NCI-H1092 (cell line): ENCODE results near the gene CHMP6.
A peak's percentile ranks its signal among the peaks of the same experiment; 100 is the strongest.

Source experiments
- DNase-seq: peaks from one replicate; lab custom pipeline; 2025; lab: John Stamatoyannopoulos, UW

The CHMP6 gene

GRCh38 chr17:81043725-81044427 lies 52.2 kb downstream of the CHMP6 start:
- DNase-seq = no peak

- no peak for DNase-seq
These were observed 52.8 kb downstream of the CHMP6 start for GRCh38 chr17:81044428-81044763.

GRCh38 chr17:81044764-81045589 lies 53.3 kb downstream of the CHMP6 start:
- peak; percentile 45 for DNase-seq

GRCh38 chr17:81045590-81046095 lies 54.0 kb downstream of the CHMP6 start:
- no peak for DNase-seq

- DNase-seq = no peak
These were observed 54.6 kb downstream of the CHMP6 start for GRCh38 chr17:81046132-81046769.

GRCh38 chr17:81046770-81047359 lies 55.2 kb downstream of the CHMP6 start:
- no peak for DNase-seq

GRCh38 chr17:81048827-81049371 lies 57.3 kb downstream of the CHMP6 start:
- no peak for DNase-seq

- no peak for DNase-seq
These were observed 57.8 kb downstream of the CHMP6 start for GRCh38 chr17:81049372-81049911.
